Osteoblast (primary cell): ENCODE data around the gene HMGXB3. TPM values are rescaled to one million over a fixed set of nuclear protein-coding genes. Genes with fewer than 3 reads are reported as not detected.

Source experiments
- DNase-seq: peaks from one replicate; pipeline ENCODE4 v3.0.0; 2011; ENCODE audit warnings: low spot score, mixed read lengths; ENCODE audit not compliant: insufficient read length; ENCODE audit errors: missing footprints
- H2AFZ ChIP-seq: 2 replicates; pipeline ENCODE4 v1.6.0; 2011; ENCODE audit warnings: mild to moderate bottlenecking, low read length
- H3K27ac ChIP-seq: 2 replicates; pipeline ENCODE4 v1.5.1; 2011; ENCODE audit warnings: mild to moderate bottlenecking, low read depth, low read length, moderate library complexity
- H3K27me3 ChIP-seq: 2 replicates; pipeline ENCODE4 v1.6.0; 2012; ENCODE audit warnings: mild to moderate bottlenecking, control low read depth, inconsistent platforms, low read length, moderate library complexity; ENCODE audit not compliant: insufficient read depth
- H3K36me3 ChIP-seq: 2 replicates; pipeline ENCODE4 v1.5.1; 2011; ENCODE audit warnings: mild to moderate bottlenecking, low read length, control low read depth, moderate library complexity; ENCODE audit not compliant: insufficient read depth
- H3K4me1 ChIP-seq: 2 replicates; pipeline ENCODE4 v1.5.1; 2011; ENCODE audit warnings: mild to moderate bottlenecking, low read length, control low read depth, moderate library complexity; ENCODE audit not compliant: insufficient read depth
- H3K4me2 ChIP-seq: 2 replicates; pipeline ENCODE4 v1.6.0; 2011; ENCODE audit warnings: mild to moderate bottlenecking, low read length; ENCODE audit not compliant: insufficient read depth
- H3K4me3 ChIP-seq: fragments of 200-600 bp; sonication (generic); 3 replicates; pipeline ENCODE4 v1.5.1; 2012; ENCODE audit warnings: mild to moderate bottlenecking, low read length, inconsistent platforms; ENCODE audit not compliant: insufficient read depth
- H3K79me2 ChIP-seq: 2 replicates; pipeline ENCODE4 v1.6.0; 2012; ENCODE audit warnings: mild to moderate bottlenecking, low read length, control low read depth, inconsistent platforms; ENCODE audit not compliant: insufficient read depth
- H3K9me3 ChIP-seq: 2 replicates; pipeline ENCODE4 v1.5.1; 2011; ENCODE audit warnings: low read depth, low read length, control low read depth
- H4K20me1 ChIP-seq: 2 replicates; pipeline ENCODE4 v1.6.0; 2012; ENCODE audit warnings: mild to moderate bottlenecking, low read length, control low read depth; ENCODE audit not compliant: insufficient read depth
- total RNA-seq: library from RNA; depleted of rRNA; stranded (reverse); fragments of >200 nt; gene quantifications from 2 replicates; pipeline ENCODE4 v1.2.3, GENCODE V29; 2012
- TF ChIP-seq, protein P1 (sequence below): IDR thresholded peaks from 2 replicates; pipeline ENCODE4 v1.5.1; 2011; ENCODE audit warnings: mild to moderate bottlenecking, low read depth, low read length, moderate library complexity; ENCODE audit errors: extremely low read depth

Gene HMGXB3, protein sequence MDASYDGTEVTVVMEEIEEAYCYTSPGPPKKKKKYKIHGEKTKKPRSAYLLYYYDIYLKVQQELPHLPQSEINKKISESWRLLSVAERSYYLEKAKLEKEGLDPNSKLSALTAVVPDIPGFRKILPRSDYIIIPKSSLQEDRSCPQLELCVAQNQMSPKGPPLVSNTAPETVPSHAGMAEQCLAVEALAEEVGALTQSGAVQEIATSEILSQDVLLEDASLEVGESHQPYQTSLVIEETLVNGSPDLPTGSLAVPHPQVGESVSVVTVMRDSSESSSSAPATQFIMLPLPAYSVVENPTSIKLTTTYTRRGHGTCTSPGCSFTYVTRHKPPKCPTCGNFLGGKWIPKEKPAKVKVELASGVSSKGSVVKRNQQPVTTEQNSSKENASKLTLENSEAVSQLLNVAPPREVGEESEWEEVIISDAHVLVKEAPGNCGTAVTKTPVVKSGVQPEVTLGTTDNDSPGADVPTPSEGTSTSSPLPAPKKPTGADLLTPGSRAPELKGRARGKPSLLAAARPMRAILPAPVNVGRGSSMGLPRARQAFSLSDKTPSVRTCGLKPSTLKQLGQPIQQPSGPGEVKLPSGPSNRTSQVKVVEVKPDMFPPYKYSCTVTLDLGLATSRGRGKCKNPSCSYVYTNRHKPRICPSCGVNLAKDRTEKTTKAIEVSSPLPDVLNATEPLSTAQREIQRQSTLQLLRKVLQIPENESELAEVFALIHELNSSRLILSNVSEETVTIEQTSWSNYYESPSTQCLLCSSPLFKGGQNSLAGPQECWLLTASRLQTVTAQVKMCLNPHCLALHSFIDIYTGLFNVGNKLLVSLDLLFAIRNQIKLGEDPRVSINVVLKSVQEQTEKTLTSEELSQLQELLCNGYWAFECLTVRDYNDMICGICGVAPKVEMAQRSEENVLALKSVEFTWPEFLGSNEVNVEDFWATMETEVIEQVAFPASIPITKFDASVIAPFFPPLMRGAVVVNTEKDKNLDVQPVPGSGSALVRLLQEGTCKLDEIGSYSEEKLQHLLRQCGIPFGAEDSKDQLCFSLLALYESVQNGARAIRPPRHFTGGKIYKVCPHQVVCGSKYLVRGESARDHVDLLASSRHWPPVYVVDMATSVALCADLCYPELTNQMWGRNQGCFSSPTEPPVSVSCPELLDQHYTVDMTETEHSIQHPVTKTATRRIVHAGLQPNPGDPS (N-terminal part only)
- total RNA-seq, result 49.8 and 54.3 TPM in 2 replicates

DNA sequence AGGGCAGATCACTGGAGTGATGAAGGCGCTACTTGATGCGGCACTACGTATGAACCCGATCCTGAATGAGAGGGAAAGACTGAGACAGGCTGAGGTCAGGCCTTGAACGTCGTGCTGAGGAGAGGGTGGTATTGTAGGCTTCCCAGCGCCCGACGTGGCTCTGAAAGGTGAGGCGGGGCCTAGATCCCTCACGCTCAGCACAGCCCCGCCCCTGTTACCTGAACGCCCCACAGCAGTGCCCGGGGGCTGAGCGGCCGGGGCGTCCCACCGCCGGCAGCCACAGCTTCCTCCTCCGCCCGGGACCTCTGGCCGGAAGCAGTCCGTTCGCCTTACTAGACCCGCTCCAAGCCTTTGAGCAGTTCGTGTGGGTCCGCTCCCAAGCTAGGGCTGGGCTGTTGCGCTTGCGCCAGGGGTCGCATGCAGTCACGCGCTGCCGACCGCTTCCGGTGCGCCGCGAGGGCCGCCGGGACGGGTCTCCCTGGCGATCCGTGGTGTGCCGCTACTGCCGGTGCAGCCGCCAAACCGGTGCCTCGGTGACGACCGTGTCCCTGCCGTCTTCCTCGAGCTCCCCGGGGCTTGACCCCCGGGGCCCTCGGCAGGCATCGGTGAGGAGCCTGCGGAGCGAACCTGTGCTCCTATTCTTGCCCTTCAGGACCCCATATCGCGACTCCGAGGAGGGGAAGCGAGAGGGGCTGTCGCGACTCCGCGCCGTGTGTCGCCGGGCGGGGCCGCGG lies at the start of gene HMGXB3, which contains the start of gene TIGD6:
Gene HMGXB3 (plus strand): TSS at position 484 of the 734 bp plus-strand sequence. CDS start 4,114 bp downstream, outside the sequence.
Gene TIGD6 (minus strand): TSS at position 399 of the 734 bp plus-strand sequence. CDS start 4,306 bp downstream, outside the sequence.
- H3K4me2 ChIP-seq, result peak within 1 kb of the TSS; percentile 99
- peak; percentile 97 for DNase-seq
- TF ChIP-seq, protein P1, sequence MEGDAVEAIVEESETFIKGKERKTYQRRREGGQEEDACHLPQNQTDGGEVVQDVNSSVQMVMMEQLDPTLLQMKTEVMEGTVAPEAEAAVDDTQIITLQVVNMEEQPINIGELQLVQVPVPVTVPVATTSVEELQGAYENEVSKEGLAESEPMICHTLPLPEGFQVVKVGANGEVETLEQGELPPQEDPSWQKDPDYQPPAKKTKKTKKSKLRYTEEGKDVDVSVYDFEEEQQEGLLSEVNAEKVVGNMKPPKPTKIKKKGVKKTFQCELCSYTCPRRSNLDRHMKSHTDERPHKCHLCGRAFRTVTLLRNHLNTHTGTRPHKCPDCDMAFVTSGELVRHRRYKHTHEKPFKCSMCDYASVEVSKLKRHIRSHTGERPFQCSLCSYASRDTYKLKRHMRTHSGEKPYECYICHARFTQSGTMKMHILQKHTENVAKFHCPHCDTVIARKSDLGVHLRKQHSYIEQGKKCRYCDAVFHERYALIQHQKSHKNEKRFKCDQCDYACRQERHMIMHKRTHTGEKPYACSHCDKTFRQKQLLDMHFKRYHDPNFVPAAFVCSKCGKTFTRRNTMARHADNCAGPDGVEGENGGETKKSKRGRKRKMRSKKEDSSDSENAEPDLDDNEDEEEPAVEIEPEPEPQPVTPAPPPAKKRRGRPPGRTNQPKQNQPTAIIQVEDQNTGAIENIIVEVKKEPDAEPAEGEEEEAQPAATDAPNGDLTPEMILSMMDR, result no peak
- H2AFZ ChIP-seq, result peak within 1 kb of the TSS; percentile 87
- no peaks in the 10 kb centered on the region for H3K27me3 ChIP-seq
- peaks cover 72% of the 10 kb centered on the region for H3K79me2 ChIP-seq
- peaks cover 16% of the 10 kb centered on the region for H4K20me1 ChIP-seq
- H3K4me1 ChIP-seq, result peaks cover 28% of the 10 kb centered on the region
- peak within 1 kb of the TSS; percentile 89 for H3K4me3 ChIP-seq
- peak within 1 kb of the TSS; percentile 91 for H3K27ac ChIP-seq
- peaks cover 20% of the 10 kb centered on the region for H3K36me3 ChIP-seq
- H3K9me3 ChIP-seq, result no peaks in the 10 kb centered on the region

DNA sequence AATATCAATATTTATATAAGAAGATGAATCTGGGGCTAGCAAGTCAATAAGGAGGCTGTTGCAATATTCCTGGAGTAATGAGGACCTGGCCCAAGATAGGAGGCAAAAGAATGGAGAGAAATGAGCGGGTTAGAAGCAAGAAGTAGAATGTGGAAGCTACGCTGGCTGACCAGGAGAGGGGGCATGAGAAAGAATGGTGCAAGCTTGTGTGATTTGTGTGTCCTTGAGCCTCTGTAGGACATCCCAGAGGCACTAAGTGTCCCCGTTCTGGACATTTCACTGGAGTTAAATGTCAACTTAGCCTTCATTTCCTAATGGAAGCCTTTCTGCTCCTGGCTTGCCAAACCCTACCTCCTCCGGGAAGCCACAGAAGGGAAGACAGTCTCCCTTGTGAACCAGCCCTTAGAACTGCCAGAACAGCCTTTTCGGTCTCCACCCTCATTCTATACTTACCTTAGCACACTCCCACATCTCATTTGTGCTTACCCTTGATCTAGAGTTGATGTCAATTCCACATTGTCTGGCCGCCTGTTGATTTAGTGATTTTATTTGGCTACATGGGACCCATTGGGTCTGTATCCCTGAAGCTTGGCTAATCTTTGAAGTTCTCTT lies 49.3 kb upstream of the HMGXB3 start:
- Histone ChIP-seq H2AFZ (no peak overlapping the region), H3K4me2 (no peak overlapping the region), H3K4me1 (no peaks in the 10 kb centered on the region), H3K9me3 (no peaks in the 10 kb centered on the region), H3K27ac (no peak overlapping the region), H4K20me1 (no peaks in the 10 kb centered on the region), H3K4me3 (no peak overlapping the region), H3K27me3 (peaks cover 7% of the 10 kb centered on the region), H3K79me2 (no peaks in the 10 kb centered on the region), H3K36me3 (no peaks in the 10 kb centered on the region)
- TF ChIP-seq, protein P1, result no peak
- no peak for DNase-seq

DNA sequence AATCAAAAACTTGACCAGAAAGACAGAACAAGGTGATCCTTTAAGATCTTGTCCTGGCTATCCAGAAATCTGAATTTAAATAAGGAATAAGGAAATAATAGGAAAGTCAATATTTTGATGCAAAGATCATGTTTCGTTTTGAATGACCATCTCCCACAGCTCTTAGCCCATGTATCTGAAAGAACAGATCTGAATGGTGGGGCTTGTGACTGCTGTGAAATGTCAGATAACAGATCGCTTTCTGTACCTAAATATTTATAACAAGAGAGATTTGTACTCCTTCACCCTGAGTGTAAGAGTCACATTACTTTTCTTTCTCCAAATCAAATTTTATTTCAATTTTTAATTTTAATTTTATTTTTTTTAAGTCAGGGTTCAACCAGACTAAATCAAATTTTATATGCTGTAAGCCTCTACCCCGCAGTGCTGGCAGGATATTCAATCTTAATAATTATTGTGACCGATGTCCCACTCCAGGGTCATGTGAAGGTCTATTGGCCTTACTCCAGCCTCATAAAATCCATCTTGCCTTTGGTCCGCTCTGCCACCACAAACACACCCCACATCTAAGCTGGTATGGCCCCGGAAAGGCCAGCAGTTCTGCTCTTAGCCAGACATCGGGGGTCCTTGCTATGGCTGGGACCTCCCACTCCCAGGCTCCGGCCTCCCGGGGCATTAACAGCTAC lies 47.0 kb upstream of the HMGXB3 start:
- Histone ChIP-seq H3K27ac (no peak overlapping the region), H4K20me1 (no peaks in the 10 kb centered on the region), H3K9me3 (no peaks in the 10 kb centered on the region), H2AFZ (no peak overlapping the region), H3K27me3 (peaks cover 5% of the 10 kb centered on the region), H3K79me2 (no peaks in the 10 kb centered on the region), H3K4me3 (no peak overlapping the region), H3K4me1 (no peaks in the 10 kb centered on the region), H3K36me3 (no peaks in the 10 kb centered on the region), H3K4me2 (no peak overlapping the region)
- no peak for DNase-seq
- TF ChIP-seq, protein P1, result no peak
